Mesenchymal stem cell (in vitro differentiated cells and primary cell): ENCODE data around the gene ALK.

Source experiments
- DNase-seq: peaks from one replicate; pipeline ENCODE4 v3.0.0-alpha.2; 2013
- H2AFZ ChIP-seq: one replicate; pipeline ENCODE4 v1.6.1; 2013; ENCODE audit warnings: low read depth, mild to moderate bottlenecking, control low read depth, inconsistent platforms, low read length, moderate library complexity
- H2AK5ac ChIP-seq: 2 replicates; pipeline ENCODE4 v1.6.1; 2013; ENCODE audit warnings: low read length, moderate library complexity, mild to moderate bottlenecking, inconsistent platforms; ENCODE audit not compliant: severe bottlenecking
- H2BK120ac ChIP-seq: one replicate; pipeline ENCODE4 v1.6.1; 2013; ENCODE audit warnings: low read depth, mild to moderate bottlenecking, inconsistent platforms, low read length, moderate library complexity
- H2BK12ac ChIP-seq, 2 experiments: one replicate each; pipeline ENCODE4 v1.6.1; 2013; ENCODE audit warnings: inconsistent platforms in 2 of 2, low read length in 2 of 2, mild to moderate bottlenecking in 2 of 2, moderate library complexity in 2 of 2, control low read depth in 1 of 2
- H2BK15ac ChIP-seq: one replicate; pipeline ENCODE4 v1.6.1; 2013; ENCODE audit warnings: mild to moderate bottlenecking, low read depth, inconsistent platforms; ENCODE audit not compliant: poor library complexity, severe bottlenecking
- H2BK5ac ChIP-seq: 2 replicates; pipeline ENCODE4 v1.6.1; 2013; ENCODE audit warnings: low read depth, mild to moderate bottlenecking, low read length, control low read depth, inconsistent platforms; ENCODE audit not compliant: poor library complexity, severe bottlenecking
- H3K14ac ChIP-seq, 2 experiments: one replicate each; pipeline ENCODE4 v1.6.1; 2013; ENCODE audit warnings: inconsistent platforms in 2 of 2, low read length in 2 of 2, control low read depth in 1 of 2, mild to moderate bottlenecking in 1 of 2, moderate library complexity in 1 of 2
- H3K18ac ChIP-seq, 2 experiments: one replicate each; pipeline ENCODE4 v1.6.1; 2013; ENCODE audit warnings: inconsistent platforms in 2 of 2, low read length in 2 of 2, control low read depth in 1 of 2, low read depth in 1 of 2, mild to moderate bottlenecking in 1 of 2
- H3K23ac ChIP-seq, 2 experiments: one replicate each; pipeline ENCODE4 v1.6.1; 2013; ENCODE audit warnings: inconsistent platforms in 2 of 2, low read length in 2 of 2, mild to moderate bottlenecking in 2 of 2, moderate library complexity in 2 of 2, control low read depth in 1 of 2
- H3K27ac ChIP-seq: 2 replicates; pipeline ENCODE4 v1.5.1; 2013; ENCODE audit warnings: mild to moderate bottlenecking, moderate library complexity, low read length, control low read depth, inconsistent platforms; ENCODE audit not compliant: poor library complexity, severe bottlenecking
- H3K27me3 ChIP-seq, 2 experiments: 2 replicates each; pipeline versions ENCODE4 v1.6.1 to v1.7.0; 2013; ENCODE audit warnings: low read length in 2 of 2, mild to moderate bottlenecking in 2 of 2, moderate library complexity in 2 of 2, control low read depth in 1 of 2, inconsistent platforms in 1 of 2; ENCODE audit not compliant: control insufficient read depth in 1 of 2, insufficient read depth in 1 of 2
- H3K36me3 ChIP-seq, 2 experiments: 2 replicates each; pipeline versions ENCODE4 v1.6.1 to v1.7.0; 2013; ENCODE audit warnings: low read length in 2 of 2, control low read depth in 1 of 2, inconsistent platforms in 1 of 2, low read depth in 1 of 2, mild to moderate bottlenecking in 1 of 2; ENCODE audit not compliant: insufficient read depth in 2 of 2, control insufficient read depth in 1 of 2
- H3K4ac ChIP-seq, 2 experiments: one replicate each; pipeline ENCODE4 v1.6.1; 2013; ENCODE audit warnings: inconsistent platforms in 2 of 2, low read length in 2 of 2, mild to moderate bottlenecking in 2 of 2, moderate library complexity in 2 of 2, control low read depth in 1 of 2, low read depth in 1 of 2
- H3K4me1 ChIP-seq: 2 replicates; pipeline ENCODE4 v1.6.1; 2013; ENCODE audit warnings: low read depth, low read length, control low read depth; ENCODE audit not compliant: control insufficient read depth, insufficient read depth
- H3K4me2 ChIP-seq: 2 replicates; pipeline ENCODE4 v1.6.1; 2013; ENCODE audit warnings: low read length, mild to moderate bottlenecking, inconsistent platforms; ENCODE audit not compliant: poor library complexity, severe bottlenecking
- H3K4me3 ChIP-seq, 2 experiments: 2 replicates each; pipeline versions ENCODE4 v1.5.1 to v1.7.0; 2013; ENCODE audit warnings: low read length in 2 of 2, mild to moderate bottlenecking in 2 of 2, control low read depth in 1 of 2, low read depth in 1 of 2; ENCODE audit not compliant: insufficient read depth in 1 of 2
- H3K79me1 ChIP-seq: replicated peaks from 2 replicates; pipeline ENCODE4 v1.6.1; 2013; ENCODE audit warnings: mild to moderate bottlenecking, control low read depth, low read length, inconsistent platforms; ENCODE audit not compliant: poor library complexity, severe bottlenecking
- H3K9ac ChIP-seq: 2 replicates; pipeline ENCODE4 v1.7.0; 2013; ENCODE audit warnings: mild to moderate bottlenecking, low read length, moderate library complexity
- H3K9me3 ChIP-seq: 2 replicates; pipeline ENCODE4 v1.7.0; 2013; ENCODE audit warnings: mild to moderate bottlenecking, low read length; ENCODE audit not compliant: control insufficient read depth
- H4K8ac ChIP-seq: one replicate; pipeline ENCODE4 v1.6.1; 2013; ENCODE audit warnings: inconsistent platforms, mild to moderate bottlenecking, low read length, moderate library complexity
- H4K91ac ChIP-seq: one replicate; pipeline ENCODE4 v1.6.1; 2013; ENCODE audit warnings: mild to moderate bottlenecking, low read length, inconsistent platforms
- WGBS: methylation state at CpG from one replicate; pipeline ENCODE4 v1.1.7; 2013; ENCODE audit warnings: mixed read lengths; 5-methylcytosine and 5-hydroxymethylcytosine counted together

Gene ALK

GRCh38 chr2:29509878-29510277 lies 411.5 kb downstream of the ALK start:
- Histone ChIP-seq H2BK120ac (no peak overlapping the region), H2AFZ (no peak overlapping the region), H3K36me3 (no peaks in the 10 kb centered on the region), H3K27me3 (no peaks in the 10 kb centered on the region), H3K79me1 (no peaks in the 10 kb centered on the region), H3K4me3 (no peak overlapping the region), H3K9ac (no peak overlapping the region), H3K23ac (no peak overlapping the region), H2BK12ac (no peak overlapping the region), H3K18ac (no peak overlapping the region), H3K4me2 (no peak overlapping the region), H3K9me3 (peaks cover 4% of the 10 kb centered on the region), H3K14ac (no peak overlapping the region), H2BK5ac (no peak overlapping the region), H3K27ac (no peak overlapping the region), H3K4me1 (no peaks in the 10 kb centered on the region), H4K91ac (no peak overlapping the region), H2AK5ac (no peak overlapping the region), H4K8ac (no peak overlapping the region), H3K4ac (no peak overlapping the region), H2BK15ac (no peak overlapping the region)
- DNase-seq: no peak
- WGBS: 66% methylated on average over 1 of the region's 1 CpG

GRCh38 chr2:29509397-29509796 lies 412.0 kb downstream of the ALK start:
- Histone ChIP-seq H3K4me1 (no peaks in the 10 kb centered on the region), H2AK5ac (no peak overlapping the region), H3K14ac (no peak overlapping the region), H2BK5ac (no peak overlapping the region), H3K4ac (no peak overlapping the region), H3K27me3 (no peaks in the 10 kb centered on the region), H4K91ac (no peak overlapping the region), H3K4me2 (no peak overlapping the region), H3K27ac (no peak overlapping the region), H3K36me3 (no peaks in the 10 kb centered on the region), H3K18ac (no peak overlapping the region), H3K79me1 (no peaks in the 10 kb centered on the region), H2AFZ (no peak overlapping the region), H3K23ac (no peak overlapping the region), H3K4me3 (no peak overlapping the region), H3K9me3 (peaks cover 4% of the 10 kb centered on the region), H2BK12ac (no peak overlapping the region), H4K8ac (no peak overlapping the region), H2BK120ac (no peak overlapping the region), H2BK15ac (no peak overlapping the region), H3K9ac (no peak overlapping the region)
- no CpG with 5 or more reads among the region's 1 CpG for WGBS
- DNase-seq: no peak

GRCh38 chr2:29504746-29505145 lies 416.6 kb downstream of the ALK start:
- Histone ChIP-seq H2AFZ (no peak overlapping the region), H3K9me3 (no peaks in the 10 kb centered on the region), H3K4ac (no peak overlapping the region), H2BK12ac (no peak overlapping the region), H2BK5ac (no peak overlapping the region), H3K27ac (no peak overlapping the region), H3K4me2 (no peak overlapping the region), H3K79me1 (no peaks in the 10 kb centered on the region), H3K27me3 (no peaks in the 10 kb centered on the region), H3K18ac (no peak overlapping the region), H3K23ac (no peak overlapping the region), H3K4me3 (no peak overlapping the region), H2BK120ac (no peak overlapping the region), H3K4me1 (no peaks in the 10 kb centered on the region), H3K9ac (no peak overlapping the region), H2BK15ac (no peak overlapping the region), H3K36me3 (no peaks in the 10 kb centered on the region), H4K8ac (no peak overlapping the region), H3K14ac (no peak overlapping the region), H2AK5ac (no peak overlapping the region), H4K91ac (no peak overlapping the region)
- 94% methylated on average over 1 of the region's 3 CpGs for WGBS
- DNase-seq: no peak

GRCh38 chr2:29502460-29502911 lies 418.9 kb downstream of the ALK start:
- 36% methylated on average over 2 of the region's 4 CpGs for WGBS
- DNase-seq: no peak

More at GRCh38 chr2:29502460-29502911, 418.9 kb downstream of the ALK start:
- no peaks in the 10 kb centered on the region for H3K36me3 ChIP-seq
- no peak overlapping the region for H3K18ac ChIP-seq
- no peak overlapping the region for H4K8ac ChIP-seq
- no peak overlapping the region for H2BK120ac ChIP-seq
- H3K4me1 ChIP-seq: no peaks in the 10 kb centered on the region
- no peak overlapping the region for H2BK12ac ChIP-seq
- H3K79me1 ChIP-seq: no peaks in the 10 kb centered on the region
- no peak overlapping the region for H4K91ac ChIP-seq
- no peak overlapping the region for H3K4me3 ChIP-seq
- H3K4ac ChIP-seq: no peak overlapping the region
- no peak overlapping the region for H2BK15ac ChIP-seq
- H3K23ac ChIP-seq: no peak overlapping the region
- H3K27ac ChIP-seq: no peak overlapping the region
- H3K9ac ChIP-seq: no peak overlapping the region
- no peak overlapping the region for H2AFZ ChIP-seq
- H3K4me2 ChIP-seq: no peak overlapping the region
- H3K14ac ChIP-seq: no peak overlapping the region
- no peaks in the 10 kb centered on the region for H3K9me3 ChIP-seq
- no peaks in the 10 kb centered on the region for H3K27me3 ChIP-seq
- no peak overlapping the region for H2BK5ac ChIP-seq
- H2AK5ac ChIP-seq: no peak overlapping the region
